ENCODE data around the gene EHMT1. TPM values are rescaled to one million over a fixed set of nuclear protein-coding genes. Genes with fewer than 3 reads are reported as not detected.

EHMT1 gene
- total RNA-seq, 2 donors from 2014 or later = 56.2 to 97.9 TPM

- no peaks in the 10 kb centered on the region for H3K36me3 ChIP-seq
- TF ChIP-seq CTCF (IDR thresholded peaks at IDR 0.05) = no peak
- no peaks in the 10 kb centered on the region for H3K27me3 ChIP-seq
- H3K9ac ChIP-seq (ENCODE audit: low read depth in 2 of 2, low read length in 2 of 2) = no peak overlapping the region
- H3K9me3 ChIP-seq = no peaks in the 10 kb centered on the region
- no peaks in the 10 kb centered on the region for H3K4me1 ChIP-seq
- no peak for DNase-seq
- no peak overlapping the region for H3K4me3 ChIP-seq
- H3K27ac ChIP-seq = no peak overlapping the region
- intact Hi-C loops (cut with DNase I) = no loop called here
These were observed 141.6 kb downstream of the EHMT1 start for GRCh38 chr9:137760426-137760825.

GRCh38 chr9:137761032-137761431 is 142.2 kb downstream of the EHMT1 start:
- H3K36me3 ChIP-seq = no peaks in the 10 kb centered on the region
- TF ChIP-seq CTCF (IDR thresholded peaks at IDR 0.05) = no peak
- no peaks in the 10 kb centered on the region for H3K4me1 ChIP-seq
- H3K27ac ChIP-seq = no peak overlapping the region
- H3K9me3 ChIP-seq = no peaks in the 10 kb centered on the region
- no peak overlapping the region for H3K9ac ChIP-seq (ENCODE audit: low read depth in 2 of 2, low read length in 2 of 2)
- H3K27me3 ChIP-seq = no peaks in the 10 kb centered on the region
- intact Hi-C loops (cut with DNase I) = no loop called here
- DNase-seq = no peak
- H3K4me3 ChIP-seq = no peak overlapping the region

- Histone ChIP-seq H3K9me3 (no peaks in the 10 kb centered on the region), H3K36me3 (no peaks in the 10 kb centered on the region), H3K27me3 (no peaks in the 10 kb centered on the region), H3K4me3 (no peak overlapping the region), H3K9ac (ENCODE audit: low read depth in 2 of 2, low read length in 2 of 2) (no peak overlapping the region), H3K4me1 (no peaks in the 10 kb centered on the region), H3K27ac (no peak overlapping the region)
- TF ChIP-seq CTCF (IDR thresholded peaks at IDR 0.05) = no peak
- intact Hi-C loops (cut with DNase I) = no loop called here
- DNase-seq = no peak
These were observed 143.0 kb downstream of the EHMT1 start for GRCh38 chr9:137761793-137762192.

- TF ChIP-seq CTCF (IDR thresholded peaks at IDR 0.05) = no peak
- DNase-seq = no peak
- Histone ChIP-seq H3K9me3 (no peaks in the 10 kb centered on the region), H3K27ac (no peak overlapping the region), H3K4me1 (no peaks in the 10 kb centered on the region), H3K4me3 (no peak overlapping the region), H3K27me3 (no peaks in the 10 kb centered on the region), H3K36me3 (no peaks in the 10 kb centered on the region), H3K9ac (ENCODE audit: low read depth in 2 of 2, low read length in 2 of 2) (no peak overlapping the region)
- intact Hi-C loops (cut with DNase I) = no loop called here
These were observed 143.7 kb downstream of the EHMT1 start for GRCh38 chr9:137762414-137763061.

- Histone ChIP-seq H3K27me3 (no peaks in the 10 kb centered on the region), H3K27ac (no peak overlapping the region), H3K9me3 (no peaks in the 10 kb centered on the region), H3K4me1 (no peaks in the 10 kb centered on the region), H3K36me3 (no peaks in the 10 kb centered on the region), H3K4me3 (no peak overlapping the region), H3K9ac (ENCODE audit: low read depth in 2 of 2, low read length in 2 of 2) (no peak overlapping the region)
- no peak for DNase-seq
- intact Hi-C loops (cut with DNase I) = no loop called here
- no peak for TF ChIP-seq CTCF (IDR thresholded peaks at IDR 0.05)
These were observed 144.6 kb downstream of the EHMT1 start for GRCh38 chr9:137763271-137763955.

All from colonic mucosa (tissue), 4 donors.